ENCODE data around the gene ATP10A. TPM values are rescaled to one million over a fixed set of nuclear protein-coding genes. Genes with fewer than 3 reads are reported as not detected.

ATP10A gene
- total and polyA plus RNA-seq, 12 donors = 0.67 to 31.8 (median 16.1) TPM

DNA sequence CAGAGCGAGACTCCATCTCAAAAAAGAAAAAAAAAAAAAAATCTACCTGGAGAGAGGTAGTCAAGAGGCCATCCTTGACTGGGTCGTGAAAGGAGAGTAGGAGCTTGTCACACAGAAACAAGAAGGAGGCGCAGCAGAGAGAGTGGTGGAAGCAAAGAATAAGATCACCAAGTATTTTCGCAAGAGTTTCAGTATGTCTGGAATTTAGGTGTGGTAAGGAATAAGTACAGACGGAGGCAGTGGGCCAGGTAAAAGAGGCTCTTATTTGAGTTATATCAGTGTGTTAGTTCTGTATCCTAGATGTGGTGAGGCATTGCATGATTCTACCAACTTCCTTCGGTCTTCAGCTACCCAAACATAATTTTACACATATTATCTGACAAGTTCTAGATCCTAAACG, 14.6 kb upstream of the ATP10A start:
- H3K4me3 ChIP-seq = no peak overlapping the region
- DNase-seq = no peak
- no peaks in the 10 kb centered on the region for H3K27me3 ChIP-seq
- H3K27ac ChIP-seq = no peak overlapping the region
- H3K36me3 ChIP-seq (replicated peaks in 1 of 2) = no peaks in the 10 kb centered on the region
- intact Hi-C loops (cut with DNase I) = no loop called here
- TF ChIP-seq POLR2A (IDR thresholded peaks at IDR 0.05) = no peak
- no peak for TF ChIP-seq CTCF (IDR thresholded peaks at IDR 0.05)
- H3K9me3 ChIP-seq (replicated peaks in 1 of 3) = no peaks in the 10 kb centered on the region
- H3K4me1 ChIP-seq (replicated peaks in 1 of 2) = no peaks in the 10 kb centered on the region
- WGBS, 4 donors = 78 to 90% (median 84%) methylated on average over 7 of the region's 7 CpGs

GRCh38 chr15:25876231-25877140, 13.4 kb upstream of the ATP10A start:
- 76 to 80% (median 78%) methylated on average over 13 to 18 of the region's 18 CpGs for WGBS, 4 donors
- Histone ChIP-seq H3K27ac (no peak overlapping the region), H3K36me3 (replicated peaks in 1 of 2) (no peaks in the 10 kb centered on the region), H3K9me3 (replicated peaks in 1 of 3) (no peaks in the 10 kb centered on the region), H3K27me3 (no peaks in the 10 kb centered on the region), H3K4me3 (no peak overlapping the region), H3K4me1 (replicated peaks in 1 of 2) (no peaks in the 10 kb centered on the region)
- DNase-seq = no peak
- TF ChIP-seq CTCF (IDR thresholded peaks at IDR 0.05) (no peak), POLR2A (IDR thresholded peaks at IDR 0.05) (no peak)
- intact Hi-C loops (cut with DNase I) = no loop called here

GRCh38 chr15:25875566-25875965, 12.4 kb upstream of the ATP10A start:
- 84 to 94% (median 86%) methylated on average over 6 to 7 of the region's 7 CpGs for WGBS, 4 donors
- TF ChIP-seq CTCF (IDR thresholded peaks at IDR 0.05) (no peak), POLR2A (IDR thresholded peaks at IDR 0.05) (no peak)
- H3K27ac ChIP-seq = no peak overlapping the region

GRCh38 chr15:25874379-25874778, 11.3 kb upstream of the ATP10A start:
- H3K4me3 ChIP-seq = no peak overlapping the region
- H3K27me3 ChIP-seq = no peaks in the 10 kb centered on the region
- intact Hi-C loops (cut with DNase I) = no loop called here
- no peaks in the 10 kb centered on the region for H3K9me3 ChIP-seq (replicated peaks in 1 of 3)
- H3K27ac ChIP-seq = no peak overlapping the region
- DNase-seq = no peak
- H3K36me3 ChIP-seq (replicated peaks in 1 of 2) = no peaks in the 10 kb centered on the region
- TF ChIP-seq POLR2A (IDR thresholded peaks at IDR 0.05) (no peak), CTCF (IDR thresholded peaks at IDR 0.05) (no peak)
- H3K4me1 ChIP-seq (replicated peaks in 1 of 2) = no peaks in the 10 kb centered on the region

More at GRCh38 chr15:25875566-25875965, 12.4 kb upstream of the ATP10A start:
- intact Hi-C loops (cut with DNase I) = no loop called here
- H3K27me3 ChIP-seq = no peaks in the 10 kb centered on the region
- H3K4me1 ChIP-seq (replicated peaks in 1 of 2) = no peaks in the 10 kb centered on the region
- no peak for DNase-seq
- H3K4me3 ChIP-seq = no peak overlapping the region
- H3K36me3 ChIP-seq (replicated peaks in 1 of 2) = no peaks in the 10 kb centered on the region
- H3K9me3 ChIP-seq (replicated peaks in 1 of 3) = no peaks in the 10 kb centered on the region

Measured in adrenal gland (tissue), 12 donors.